Stromal cell of bone marrow (primary cell): ENCODE results near the gene SEPHS2.
"Not testable (repeated sequence)": the region's sequence is repeated elsewhere in the genome, so short reads cannot be mapped to it uniquely, and the experiment has no call there.

Experiments
- DNase-seq: peaks from one replicate; pipeline ENCODE4 v3.0.0-alpha.2; 2012; ENCODE audit warnings: low read depth

The SEPHS2 gene

DNA sequence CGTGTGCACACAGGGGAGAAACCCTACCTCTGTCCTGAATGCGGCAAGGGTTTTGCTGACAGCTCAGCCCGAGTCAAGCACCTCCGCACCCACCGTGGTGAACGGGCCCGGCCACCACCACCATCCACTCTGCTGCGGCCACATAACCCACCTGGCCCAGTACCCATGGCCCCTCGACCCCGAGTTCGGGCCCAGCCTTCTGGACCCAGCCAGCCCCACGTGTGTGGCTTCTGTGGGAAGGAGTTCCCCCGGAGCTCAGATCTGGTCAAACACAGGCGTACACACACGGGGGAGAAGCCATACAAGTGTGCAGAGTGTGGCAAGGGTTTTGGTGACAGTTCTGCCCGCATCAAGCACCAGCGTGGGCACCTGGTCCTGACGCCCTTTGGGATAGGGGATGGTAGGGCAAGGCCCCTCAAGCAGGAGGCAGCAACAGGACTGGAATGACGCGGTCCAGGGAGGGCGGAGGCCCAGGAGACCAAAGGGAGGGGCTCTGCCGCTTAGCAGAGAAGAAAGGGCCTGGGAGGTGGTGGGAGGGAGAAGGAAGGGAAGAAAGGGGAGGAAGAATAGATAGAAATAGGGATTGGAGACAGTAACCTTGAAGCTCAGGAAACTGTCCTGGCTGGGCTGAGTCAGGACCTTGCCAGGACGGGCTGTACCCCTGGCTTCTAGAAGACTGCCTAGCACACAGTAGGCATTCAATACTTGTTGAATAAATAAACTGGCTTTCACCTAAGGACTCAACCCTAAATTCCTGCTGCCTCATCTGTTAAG, 46.8 kb downstream of the SEPHS2 start:
- DNase-seq: no peak

DNA sequence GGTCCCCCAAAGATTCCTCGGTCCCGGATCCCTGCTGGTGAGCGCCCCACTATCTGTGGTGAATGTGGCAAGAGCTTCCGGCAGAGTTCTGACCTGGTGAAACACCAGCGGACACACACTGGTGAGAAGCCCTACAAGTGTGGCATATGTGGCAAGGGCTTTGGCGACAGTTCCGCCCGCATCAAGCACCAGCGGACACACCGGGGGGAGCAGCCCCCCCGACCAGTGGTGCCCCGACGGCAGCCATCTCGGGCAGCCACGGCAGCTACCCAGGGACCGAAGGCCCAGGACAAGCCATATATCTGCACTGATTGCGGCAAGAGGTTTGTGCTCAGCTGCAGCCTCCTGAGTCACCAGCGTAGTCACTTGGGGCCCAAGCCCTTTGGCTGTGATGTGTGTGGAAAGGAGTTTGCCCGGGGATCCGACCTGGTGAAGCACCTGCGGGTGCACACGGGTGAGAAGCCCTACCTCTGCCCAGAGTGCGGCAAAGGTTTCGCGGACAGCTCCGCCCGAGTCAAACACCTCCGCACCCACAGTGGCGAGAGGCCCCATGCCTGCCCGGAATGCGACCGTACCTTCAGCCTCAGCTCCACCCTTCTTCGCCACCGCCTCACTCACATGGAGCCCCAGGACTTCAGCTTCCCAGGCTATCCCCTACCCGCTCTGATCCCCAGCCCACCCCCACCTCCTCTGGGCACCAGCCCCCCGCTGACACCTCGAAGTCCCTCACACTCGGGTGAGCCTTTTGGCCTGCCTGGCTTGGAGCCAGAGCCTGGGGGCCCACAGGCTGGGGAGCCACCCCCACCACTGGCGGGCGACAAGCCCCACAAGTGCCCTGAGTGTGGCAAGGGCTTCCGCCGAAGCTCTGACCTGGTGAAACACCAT, 47.7 kb downstream of the SEPHS2 start:
- no peak for DNase-seq

DNA sequence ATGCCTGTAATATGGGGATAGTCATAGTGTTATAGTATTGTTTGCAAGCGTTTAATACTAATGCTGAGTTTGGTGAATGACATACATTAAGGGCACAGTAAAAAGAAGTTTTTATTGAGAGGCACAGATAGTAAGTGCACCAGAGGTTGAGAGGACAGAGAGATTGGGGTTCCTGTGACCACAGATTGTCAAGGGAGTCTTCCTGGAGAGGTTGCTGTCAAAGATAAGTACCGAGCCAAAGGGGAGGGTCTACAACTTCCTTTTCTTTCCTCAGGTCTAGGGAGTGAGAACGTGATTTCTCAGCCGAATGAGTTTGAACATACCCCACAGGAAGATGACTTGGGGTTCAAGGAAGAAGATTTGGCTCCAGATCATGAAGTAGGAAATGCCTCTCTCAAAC, 48.6 kb downstream of the SEPHS2 start:
- no peak for DNase-seq

- DNase-seq: not testable (repeated sequence)
These were observed 49.0 kb downstream of the SEPHS2 start for GRCh38 chr16:30396627-30397026.

DNA sequence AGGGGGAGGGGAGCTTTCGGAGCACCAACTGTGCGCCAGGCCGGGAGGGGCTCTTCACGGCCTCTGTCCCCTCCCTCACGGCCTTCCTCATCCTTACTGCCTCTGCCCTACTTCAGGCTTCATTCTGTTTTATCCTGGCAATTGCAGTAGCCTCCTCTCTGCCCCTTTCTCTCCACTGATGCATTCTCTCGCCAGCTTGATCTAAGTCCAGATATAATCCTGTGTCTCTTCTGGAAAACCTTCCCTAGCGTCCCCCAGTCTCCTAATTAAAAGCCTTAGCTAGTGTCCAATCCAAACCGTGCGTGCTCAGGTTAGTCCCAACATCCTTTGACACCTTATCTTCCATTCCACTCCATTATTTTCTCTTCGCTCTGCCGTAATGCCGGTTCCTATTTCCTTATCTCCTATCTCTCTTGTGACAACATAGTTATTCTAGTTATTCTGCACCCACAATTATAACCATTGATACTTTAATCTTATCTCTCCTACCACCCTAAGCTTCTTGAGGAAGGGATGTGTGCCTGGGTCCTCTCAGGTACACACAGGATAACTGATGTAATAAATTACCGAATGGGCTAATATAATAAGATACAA, 49.6 kb downstream of the SEPHS2 start:
- no peak for DNase-seq

GRCh38 chr16:30395155-30395991, 50.3 kb downstream of the SEPHS2 start, which contains the start of gene ZNF48:
Gene ZNF48 (plus strand): TSS chr16:30395420. CDS start chr16:30395795, 375 bp downstream.
- DNase-seq: peak; percentile 81

GRCh38 chr16:30394592-30395154, 51.0 kb downstream of the SEPHS2 start:
- no peak for DNase-seq
